Sigmoid colon (tissue), 4 donors: Measurements from ENCODE around the gene CDH22.

ENCODE experiments used
- CTCF ChIP-seq, 4 experiments: fragments of 450-650 bp in 3 of 4; fragments of 200-600 bp in 1 of 4; IDR thresholded peaks; one replicate each; pipeline ENCODE4 v1.5.1; 2016 to 2019; ENCODE audit warnings: antibody characterized with exemption in 4 of 4, mild to moderate bottlenecking in 3 of 4, moderate library complexity in 2 of 4
- POLR2A ChIP-seq, 2 donors: fragments of 450-650 bp; IDR thresholded peaks; one replicate each; pipeline ENCODE4 v1.6.1; 2016; ENCODE audit warnings: antibody characterized with exemption in 2 of 2, mild to moderate bottlenecking in 2 of 2, moderate library complexity in 2 of 2
- POLR2AphosphoS5 ChIP-seq, 4 donors: sonication (generic); formaldehyde crosslinking; IDR thresholded peaks; one replicate each; pipeline ENCODE4 v1.6.1; 2017; ENCODE audit warnings: antibody characterized with exemption in 4 of 4

- TF ChIP-seq CTCF (IDR thresholded peaks at IDR 0.05) (no peak), POLR2AphosphoS5 (IDR thresholded peaks at IDR 0.05) (no peak), POLR2A (IDR thresholded peaks at IDR 0.05) (no peak)
These were observed 105.4 kb downstream of the CDH22 start for GRCh38 chr20:46202766-46203509.
